SU-DHL-6 (cell line): ENCODE data around the gene PIK3R6.

Source experiments
- H2AFZ ChIP-seq: fragments of 200-600 bp; sonication (generic); 2 replicates; pipeline ENCODE4 v1.6.1; 2014; ENCODE audit warnings: low read depth, mild to moderate bottlenecking, moderate library complexity, mixed read lengths, antibody characterized with exemption, low read length; ENCODE audit not compliant: severe bottlenecking
- H3F3A ChIP-seq: fragments of 200-600 bp; shearing (Covaris generic); 2 replicates; pipeline ENCODE4 v1.6.0; 2016; ENCODE audit warnings: antibody characterized with exemption, mild to moderate bottlenecking; ENCODE audit not compliant: insufficient read depth
- H3K27ac ChIP-seq: fragments of 200-600 bp; sonication (generic); 2 replicates; pipeline ENCODE4 v1.5.1; 2016; ENCODE audit warnings: low read depth, mild to moderate bottlenecking, low read length, moderate library complexity, mixed read lengths
- H3K27me3 ChIP-seq: fragments of 200-600 bp; sonication (generic), shearing (Covaris generic); 2 replicates; pipeline ENCODE4 v1.6.0; 2014; ENCODE audit warnings: mild to moderate bottlenecking, low read length
- H3K36me3 ChIP-seq: fragments of 200-600 bp; sonication (generic); 2 replicates; pipeline ENCODE4 v1.6.1; 2014; ENCODE audit warnings: mild to moderate bottlenecking, low read length, mixed read lengths
- H3K4me2 ChIP-seq: fragments of 300-600, 200-600 bp; shearing (Covaris generic), sonication (generic); 2 replicates; pipeline ENCODE4 v1.6.0; 2014; ENCODE audit warnings: low read length, low read depth, mild to moderate bottlenecking; ENCODE audit not compliant: poor library complexity, severe bottlenecking
- H3K4me3 ChIP-seq: fragments of 200-600 bp; sonication (generic); 2 replicates; pipeline ENCODE4 v1.5.1; 2014; ENCODE audit warnings: antibody characterized with exemption, low read length, mild to moderate bottlenecking, mixed read lengths; ENCODE audit not compliant: insufficient read depth, poor library complexity, severe bottlenecking
- H3K79me2 ChIP-seq: fragments of 200-600 bp; sonication (generic); 2 replicates; pipeline ENCODE4 v1.6.1; 2014; ENCODE audit warnings: mild to moderate bottlenecking, low read length, moderate library complexity; ENCODE audit not compliant: insufficient read depth
- H3K9ac ChIP-seq: fragments of 200-600 bp; sonication (generic); 2 replicates; pipeline ENCODE4 v1.7.0; 2014; ENCODE audit warnings: mild to moderate bottlenecking, low read length
- H3K9me2 ChIP-seq: fragments of 200-600 bp; sonication (generic); replicated peaks from 2 replicates; pipeline ENCODE4 v1.6.1; 2014; ENCODE audit warnings: low read length; ENCODE audit not compliant: insufficient read depth
- H3K9me3 ChIP-seq: fragments of 200-600 bp; sonication (generic); 2 replicates; pipeline ENCODE4 v1.6.1; 2014; ENCODE audit warnings: low read length, mixed read lengths; ENCODE audit not compliant: insufficient read depth
- H4K20me1 ChIP-seq: fragments of 200-600 bp; sonication (generic); 2 replicates; pipeline ENCODE4 v1.6.1; 2014; ENCODE audit warnings: low read depth, mild to moderate bottlenecking, antibody characterized with exemption, low read length, moderate library complexity, mixed read lengths
- CTCF ChIP-seq: fragments of 200-600 bp; sonication (generic); IDR thresholded peaks from one replicate; pipeline ENCODE4 v1.5.1; 2017; ENCODE audit warnings: antibody characterized with exemption, mild to moderate bottlenecking, low read length, moderate library complexity; ENCODE audit not compliant: insufficient read depth, poor library complexity, severe bottlenecking
- EZH2phosphoT487 ChIP-seq: fragments of 200-600 bp; sonication (generic), shearing (Covaris generic); conservative IDR thresholded peaks from 2 replicates; pipeline ENCODE4 v1.6.1; 2018; ENCODE audit warnings: mild to moderate bottlenecking, antibody characterized with exemption, low read length, moderate library complexity, mixed read lengths

The PIK3R6 gene

GRCh38 chr17:8872705-8873435 is 5.4 kb upstream of the PIK3R6 start:
- Histone ChIP-seq H3K27me3 (no peaks in the 10 kb centered on the region), H3K9ac (no peak overlapping the region), H3K36me3 (no peaks in the 10 kb centered on the region), H3K27ac (no peak overlapping the region), H4K20me1 (no peaks in the 10 kb centered on the region), H3K4me2 (no peak overlapping the region), H3K79me2 (no peaks in the 10 kb centered on the region), H3K4me3 (no peak overlapping the region), H3K9me2 (no peaks in the 10 kb centered on the region), H3K9me3 (no peaks in the 10 kb centered on the region), H2AFZ (no peak overlapping the region), H3F3A (no peaks in the 10 kb centered on the region)
- TF ChIP-seq EZH2phosphoT487, result no peak
- TF ChIP-seq CTCF, result no peak

GRCh38 chr17:8872036-8872704 is 4.7 kb upstream of the PIK3R6 start:
- no peaks in the 10 kb centered on the region for H3K36me3 ChIP-seq
- no peaks in the 10 kb centered on the region for H4K20me1 ChIP-seq
- no peaks in the 10 kb centered on the region for H3K27me3 ChIP-seq
- no peak overlapping the region for H3K27ac ChIP-seq
- H3K9me2 ChIP-seq, result no peaks in the 10 kb centered on the region
- no peaks in the 10 kb centered on the region for H3K9me3 ChIP-seq
- H2AFZ ChIP-seq, result no peak overlapping the region
- H3K9ac ChIP-seq, result no peak overlapping the region
- no peak overlapping the region for H3K4me3 ChIP-seq
- H3F3A ChIP-seq, result no peaks in the 10 kb centered on the region
- no peaks in the 10 kb centered on the region for H3K79me2 ChIP-seq
- H3K4me2 ChIP-seq, result no peak overlapping the region
- TF ChIP-seq CTCF, result no peak
- no peak for TF ChIP-seq EZH2phosphoT487

- H3K4me3 ChIP-seq, result no peak overlapping the region
- H3K36me3 ChIP-seq, result no peaks in the 10 kb centered on the region
- no peak overlapping the region for H3K27ac ChIP-seq
- no peaks in the 10 kb centered on the region for H3K79me2 ChIP-seq
- H3F3A ChIP-seq, result no peaks in the 10 kb centered on the region
- no peaks in the 10 kb centered on the region for H3K27me3 ChIP-seq
- no peak overlapping the region for H2AFZ ChIP-seq
- no peaks in the 10 kb centered on the region for H4K20me1 ChIP-seq
- no peaks in the 10 kb centered on the region for H3K9me3 ChIP-seq
- no peak overlapping the region for H3K9ac ChIP-seq
- no peak overlapping the region for H3K4me2 ChIP-seq
- H3K9me2 ChIP-seq, result no peaks in the 10 kb centered on the region
- TF ChIP-seq CTCF, result no peak
- TF ChIP-seq EZH2phosphoT487, result no peak
Measured at GRCh38 chr17:8871081-8871581, 3.7 kb upstream of the PIK3R6 start.
